PC-9 (cell line): ENCODE results near the gene PTPN1.

Source experiments
- CTCF ChIP-seq: fragments of 200-600 bp; sonication (generic); conservative IDR thresholded peaks from 2 replicates; pipeline ENCODE4 v1.6.1; 2017; ENCODE audit warnings: mixed run types, antibody characterized with exemption, mild to moderate bottlenecking, moderate library complexity
- EZH2 ChIP-seq: fragments of 200-600 bp; sonication (generic); IDR thresholded peaks from 2 replicates; pipeline ENCODE4 v1.8.0; 2017; ENCODE audit warnings: antibody characterized with exemption, low read depth

GRCh38 chr20:50481741-50482140, 28.4 kb upstream of the PTPN1 start:
- TF ChIP-seq CTCF, result no peak
- TF ChIP-seq EZH2, result no peak
